Caco-2 (cell line): ENCODE data around the gene MEIS3. TPM values are rescaled to one million over a fixed set of nuclear protein-coding genes. Genes with fewer than 3 reads are reported as not detected.

ENCODE experiments used
- BruUV-seq: library from RNA; stranded (reverse); fragments of 400-500 nt; replicated peaks from 2 replicates; lab custom pipeline; 2021; lab: Mats Ljungman, UMichigan
- CTCF ChIA-PET: fragments of 300-600 bp; sonication (Branson Sonifier 250); formaldehyde crosslinking; loops from one replicate; lab custom pipeline; 2022; ENCODE audit warnings: antibody characterized with exemption; lab: Charles Lee
- POLR2A ChIA-PET: fragments of 300-600 bp; sonication (Branson Sonifier 250); formaldehyde crosslinking; loops from one replicate; lab custom pipeline; 2022; ENCODE audit warnings: antibody characterized with exemption; lab: Charles Lee
- DNase-seq, 2 experiments: peaks; one replicate each; pipeline versions ENCODE4 v3.0.0 to v3.0.0-alpha.2; 2020 to 2022
- H3K27me3 ChIP-seq: replicated peaks from 2 replicates; pipeline ENCODE4 v1.6.0; 2011; ENCODE audit warnings: low read length; ENCODE audit not compliant: control insufficient read depth, insufficient read depth
- H3K36me3 ChIP-seq: 2 replicates; pipeline ENCODE4 v1.5.1; 2011; ENCODE audit warnings: low read length; ENCODE audit not compliant: control insufficient read depth, insufficient read depth
- H3K4me1 ChIP-seq: fragments of 250-450 bp; sonication (Bioruptor Pico); 2 replicates; pipeline ENCODE4 v1.5.1; 2020; ENCODE audit warnings: mild to moderate bottlenecking
- H3K4me3 ChIP-seq: 2 replicates; pipeline ENCODE4 v1.5.1; 2011; ENCODE audit warnings: low read depth, mild to moderate bottlenecking, control low read depth, low read length
- H3K9me3 ChIP-seq: fragments of 250-450 bp; sonication (Bioruptor Pico); 2 replicates; pipeline ENCODE4 v1.5.1; 2020; ENCODE audit warnings: mild to moderate bottlenecking, moderate library complexity
- H3K27ac Mint-ChIP-seq: one replicate; pipeline ENCODE4 v1.8.0; 2022; ENCODE audit warnings: mixed read lengths; ENCODE audit not compliant: unreplicated experiment
- H3K27me3 Mint-ChIP-seq: one replicate; pipeline ENCODE4 v1.8.0; 2022; ENCODE audit warnings: mixed read lengths; ENCODE audit not compliant: insufficient read depth, unreplicated experiment
- H3K36me3 Mint-ChIP-seq: one replicate; pipeline ENCODE4 v1.8.0; 2022; ENCODE audit warnings: mild to moderate bottlenecking, mixed read lengths; ENCODE audit not compliant: insufficient read depth, unreplicated experiment
- H3K4me1 Mint-ChIP-seq: one replicate; pipeline ENCODE4 v1.8.0; 2022; ENCODE audit warnings: low read depth, mixed read lengths; ENCODE audit not compliant: unreplicated experiment
- H3K4me3 Mint-ChIP-seq: one replicate; pipeline ENCODE4 v1.8.0; 2022; ENCODE audit warnings: mild to moderate bottlenecking, moderate library complexity, mixed read lengths; ENCODE audit not compliant: unreplicated experiment
- H3K9me3 Mint-ChIP-seq: one replicate; pipeline ENCODE4 v1.8.0; 2022; ENCODE audit warnings: mixed read lengths; ENCODE audit not compliant: unreplicated experiment
- intact Hi-C: fragments of 100-400 bp; cut with micrococcal nuclease; formaldehyde crosslinking; loops from one replicate; pipeline ENCODE4 v1.10.0; 2022; ENCODE audit not compliant: unreplicated experiment
- total RNA-seq: library from RNA; stranded (reverse); gene quantifications from 2 replicates; pipeline ENCODE4 v1.2.3, GENCODE V29; 2022
- TF ChIP-seq, protein P1 (sequence below), 2 experiments: fragments of 200-600 bp in 1 of 2; IDR thresholded peaks; 1 replicate in 1 of 2; 2 replicates in 1 of 2; pipeline versions ENCODE4 v1.5.1 to v1.8.0; 2011 to 2022; ENCODE audit warnings: antibody characterized with exemption in 1 of 2, control low read depth in 1 of 2, inconsistent platforms in 1 of 2, low read depth in 1 of 2, low read length in 1 of 2, mild to moderate bottlenecking in 1 of 2, moderate library complexity in 1 of 2; ENCODE audit not compliant: insufficient read depth in 1 of 2, severe bottlenecking in 1 of 2, unreplicated experiment in 1 of 2

MEIS3 gene
- total RNA-seq, 1 experiment from 2014 or later: 16.8 TPM

DNA sequence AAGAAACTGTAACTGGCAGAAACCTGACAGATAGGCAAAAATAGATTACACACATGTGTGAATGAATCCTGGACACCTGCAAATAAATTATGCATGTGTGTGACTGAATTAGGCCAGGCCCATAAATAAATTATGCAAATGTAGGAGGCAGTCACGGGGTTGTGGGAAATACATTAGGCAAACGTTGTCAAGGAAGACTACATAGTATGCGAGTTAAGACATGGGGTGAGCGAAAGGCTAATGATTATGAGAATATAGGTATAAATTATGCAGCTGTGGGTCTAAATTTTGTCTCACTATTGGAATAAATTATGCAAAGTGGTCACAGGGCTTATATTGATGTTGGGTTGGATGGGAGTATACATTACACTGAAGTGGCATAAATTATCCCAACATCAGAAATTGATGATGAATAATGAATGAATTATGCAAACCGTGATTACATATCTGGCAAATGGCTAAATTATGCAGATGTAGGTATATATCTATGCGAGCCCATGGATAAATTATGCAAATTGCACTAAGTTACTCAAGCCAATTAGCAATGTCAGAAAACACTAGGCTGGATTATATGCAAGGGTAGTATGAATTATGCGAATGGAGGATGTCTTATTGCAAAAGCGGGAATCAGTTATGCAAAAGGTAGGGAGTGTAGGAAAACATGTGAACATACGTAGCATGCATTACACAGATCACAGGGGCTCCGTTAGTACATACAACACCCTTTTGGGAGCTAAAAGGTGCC lies 45.5 kb upstream of the MEIS3 start:
- POLR2A ChIA-PET: interaction anchor here (0.5 kb wide), 1 partner anchor 64 kb away, joined by 4 read pairs; no protein-coding TSS in a partner anchor
- CTCF ChIA-PET: no interaction called here
- peaks cover 13% of the 10 kb centered on the region; the same call in 1 of the 2 replicates for H3K4me1 ChIP-seq
- Mint-ChIP-seq H3K9me3 (no peaks in the 10 kb centered on the region), H3K27ac (no peak overlapping the region), H3K4me1 (no peaks in the 10 kb centered on the region), H3K27me3 (peaks cover 3% of the 10 kb centered on the region), H3K36me3 (no peaks in the 10 kb centered on the region), H3K4me3 (no peak overlapping the region)
- intact Hi-C loops: no loop called here
- no peaks in the 10 kb centered on the region for H3K36me3 ChIP-seq
- H3K9me3 ChIP-seq: no peaks in the 10 kb centered on the region
- no peak overlapping the region for H3K4me3 ChIP-seq
- TF ChIP-seq, protein P1, sequence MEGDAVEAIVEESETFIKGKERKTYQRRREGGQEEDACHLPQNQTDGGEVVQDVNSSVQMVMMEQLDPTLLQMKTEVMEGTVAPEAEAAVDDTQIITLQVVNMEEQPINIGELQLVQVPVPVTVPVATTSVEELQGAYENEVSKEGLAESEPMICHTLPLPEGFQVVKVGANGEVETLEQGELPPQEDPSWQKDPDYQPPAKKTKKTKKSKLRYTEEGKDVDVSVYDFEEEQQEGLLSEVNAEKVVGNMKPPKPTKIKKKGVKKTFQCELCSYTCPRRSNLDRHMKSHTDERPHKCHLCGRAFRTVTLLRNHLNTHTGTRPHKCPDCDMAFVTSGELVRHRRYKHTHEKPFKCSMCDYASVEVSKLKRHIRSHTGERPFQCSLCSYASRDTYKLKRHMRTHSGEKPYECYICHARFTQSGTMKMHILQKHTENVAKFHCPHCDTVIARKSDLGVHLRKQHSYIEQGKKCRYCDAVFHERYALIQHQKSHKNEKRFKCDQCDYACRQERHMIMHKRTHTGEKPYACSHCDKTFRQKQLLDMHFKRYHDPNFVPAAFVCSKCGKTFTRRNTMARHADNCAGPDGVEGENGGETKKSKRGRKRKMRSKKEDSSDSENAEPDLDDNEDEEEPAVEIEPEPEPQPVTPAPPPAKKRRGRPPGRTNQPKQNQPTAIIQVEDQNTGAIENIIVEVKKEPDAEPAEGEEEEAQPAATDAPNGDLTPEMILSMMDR (IDR thresholded peaks at IDR 0.05; ENCODE audit: insufficient read depth in 1 of 2, low read depth in 1 of 2, low read length in 1 of 2, severe bottlenecking in 1 of 2, unreplicated experiment in 1 of 2): no peak
- H3K27me3 ChIP-seq: no peaks in the 10 kb centered on the region
- no peak for DNase-seq
- no TSS peak for BruUV-seq

DNA sequence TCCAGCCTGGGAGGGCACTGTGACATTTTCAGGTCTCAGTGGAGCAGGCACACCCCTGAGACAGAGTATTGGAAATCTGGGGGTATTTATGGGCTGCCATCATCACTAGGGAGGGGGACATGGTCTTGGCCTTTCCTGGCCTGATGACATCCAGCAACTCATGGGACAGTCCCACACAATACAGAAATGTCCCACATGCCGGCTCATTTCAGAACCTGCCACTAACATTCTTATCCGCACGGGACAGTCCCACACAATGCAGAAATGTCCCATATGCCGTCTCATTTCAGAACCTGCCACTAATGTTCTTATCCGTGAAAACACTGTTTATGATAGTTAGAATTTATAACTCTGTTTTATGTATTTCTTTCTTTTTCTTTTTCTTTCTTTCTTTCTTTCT lies 42.5 kb upstream of the MEIS3 start:
- no peaks in the 10 kb centered on the region for H3K4me1 ChIP-seq
- intact Hi-C loops: no loop called here
- peaks cover 2% of the 10 kb centered on the region; the same call in 1 of the 2 replicates for H3K27me3 ChIP-seq
- Mint-ChIP-seq H3K4me3 (no peak overlapping the region), H3K4me1 (no peaks in the 10 kb centered on the region), H3K9me3 (no peaks in the 10 kb centered on the region), H3K36me3 (no peaks in the 10 kb centered on the region), H3K27me3 (peaks cover 3% of the 10 kb centered on the region), H3K27ac (no peak overlapping the region)
- H3K9me3 ChIP-seq: no peaks in the 10 kb centered on the region
- no peak for DNase-seq
- H3K36me3 ChIP-seq: no peaks in the 10 kb centered on the region
- CTCF ChIA-PET: interaction anchor here (0.6 kb wide), 1 partner anchor 415 kb away, joined by 4 read pairs; no protein-coding TSS in a partner anchor
- POLR2A ChIA-PET: no interaction called here
- TF ChIP-seq, protein P1 (IDR thresholded peaks at IDR 0.05; ENCODE audit: insufficient read depth in 1 of 2, low read depth in 1 of 2, low read length in 1 of 2, severe bottlenecking in 1 of 2, unreplicated experiment in 1 of 2): no peak
- no peak overlapping the region for H3K4me3 ChIP-seq
- no TSS peak for BruUV-seq

DNA sequence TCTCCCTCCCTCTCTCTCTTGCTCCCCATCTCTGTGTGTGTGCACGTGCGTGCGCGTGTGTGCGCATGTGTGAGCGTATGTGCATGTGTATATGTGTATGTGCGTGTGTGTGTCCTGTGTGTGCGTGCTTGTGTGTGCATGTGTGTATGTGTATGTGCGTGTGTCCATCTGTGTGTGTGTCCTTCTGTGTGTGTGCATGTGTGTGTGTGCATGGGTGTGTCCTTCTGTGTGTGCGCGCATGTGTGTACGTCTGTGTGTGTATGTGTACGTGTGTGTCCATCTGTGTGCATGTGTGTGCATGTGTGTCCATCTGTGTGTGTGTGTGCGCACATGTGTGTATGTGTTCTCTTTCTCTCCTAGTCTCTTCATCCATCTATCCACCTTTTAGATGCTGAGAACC lies 40.1 kb upstream of the MEIS3 start:
- Histone ChIP-seq H3K27me3 (peaks cover 2% of the 10 kb centered on the region; the same call in 1 of the 2 replicates), H3K4me3 (no peak overlapping the region), H3K36me3 (no peaks in the 10 kb centered on the region), H3K4me1 (no peaks in the 10 kb centered on the region), H3K9me3 (peaks cover 7% of the 10 kb centered on the region)
- Mint-ChIP-seq H3K9me3 (peaks cover 8% of the 10 kb centered on the region), H3K36me3 (no peaks in the 10 kb centered on the region), H3K4me3 (no peak overlapping the region), H3K4me1 (no peaks in the 10 kb centered on the region), H3K27ac (no peak overlapping the region), H3K27me3 (peaks cover 11% of the 10 kb centered on the region)
- TF ChIP-seq, protein P1 (IDR thresholded peaks at IDR 0.05; ENCODE audit: insufficient read depth in 1 of 2, low read depth in 1 of 2, low read length in 1 of 2, severe bottlenecking in 1 of 2, unreplicated experiment in 1 of 2): no peak
- intact Hi-C loops: no loop called here
- no peak for DNase-seq
- BruUV-seq: no TSS peak
- CTCF ChIA-PET: no interaction called here
- POLR2A ChIA-PET: no interaction called here
